ENCODE data around the gene TESK2. TPM values are rescaled to one million over a fixed set of nuclear protein-coding genes. Genes with fewer than 3 reads are reported as not detected.

The TESK2 gene
- total and polyA plus RNA-seq, 2 of the 13 experiments (the other 11 are each of a cell fraction or from before 2014, with no cell fraction given), result 5.5 to 9.6 TPM

DNA sequence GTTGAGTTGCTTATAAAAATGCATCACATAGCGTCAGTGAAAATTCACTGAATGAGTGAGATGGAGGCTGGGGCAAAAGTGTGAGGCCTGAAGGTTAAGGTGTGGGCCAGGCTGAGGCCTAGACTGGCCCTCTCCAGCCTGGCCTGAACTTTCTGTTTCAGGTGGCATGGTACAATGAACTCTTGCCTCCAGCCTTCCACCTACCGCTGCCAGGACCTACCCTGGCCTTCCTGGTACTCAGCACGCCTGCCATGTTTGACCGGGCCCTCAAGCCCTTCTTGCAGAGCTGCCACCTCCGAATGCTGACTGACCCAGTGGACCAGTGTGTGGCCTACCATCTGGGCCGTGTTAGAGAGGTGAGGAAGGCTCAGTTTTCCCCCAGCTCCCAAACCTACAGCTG, 16.2 kb upstream of the TESK2 start:
- H3K4me2 ChIP-seq (ENCODE audit: low read depth, low read length), result no peak overlapping the region
- CTCF ChIA-PET (ENCODE audit: low intra/inter-chr PET ratio, low total read pairs), result no interaction called here
- no peak for DNase-seq (ENCODE audit: low spot score)
- H3K79me2 ChIP-seq (ENCODE audit: insufficient read depth, low read length), result peaks cover 18% of the 10 kb centered on the region
- H3K27ac ChIP-seq (ENCODE audit: extremely low read length, insufficient read depth, low read length), result peak overlapping the region; percentile 56
- H3K27me3 ChIP-seq (ENCODE audit: control insufficient read depth in 1 of 2, insufficient read depth in 2 of 2, low read length in 2 of 2), result no peaks in the 10 kb centered on the region
- TF ChIP-seq LRRFIP1 (CRISPR knock-in tag; conservative IDR thresholded peaks at IDR 0.05) (no peak), KDM5B (CRISPR knock-in tag; IDR thresholded peaks at IDR 0.05; ENCODE audit: borderline replicate concordance) (0 out of 2 replicates have a peak, but pooled peaks have one; percentile 15), PAX8 (CRISPR knock-in tag; IDR thresholded peaks at IDR 0.05; ENCODE audit: borderline replicate concordance) (no peak), PAWR (CRISPR knock-in tag; IDR thresholded peaks at IDR 0.05; ENCODE audit: borderline replicate concordance) (no peak), ZFP37 (CRISPR knock-in tag; IDR thresholded peaks at IDR 0.05; ENCODE audit: borderline replicate concordance) (no peak), AGO2 (optimal IDR thresholded peaks at IDR 0.05; ENCODE audit: low read depth, low read length) (peak; percentile 46), SALL1 (CRISPR knock-in tag; IDR thresholded peaks at IDR 0.05) (no peak)
- TF ChIP-seq, protein P1, sequence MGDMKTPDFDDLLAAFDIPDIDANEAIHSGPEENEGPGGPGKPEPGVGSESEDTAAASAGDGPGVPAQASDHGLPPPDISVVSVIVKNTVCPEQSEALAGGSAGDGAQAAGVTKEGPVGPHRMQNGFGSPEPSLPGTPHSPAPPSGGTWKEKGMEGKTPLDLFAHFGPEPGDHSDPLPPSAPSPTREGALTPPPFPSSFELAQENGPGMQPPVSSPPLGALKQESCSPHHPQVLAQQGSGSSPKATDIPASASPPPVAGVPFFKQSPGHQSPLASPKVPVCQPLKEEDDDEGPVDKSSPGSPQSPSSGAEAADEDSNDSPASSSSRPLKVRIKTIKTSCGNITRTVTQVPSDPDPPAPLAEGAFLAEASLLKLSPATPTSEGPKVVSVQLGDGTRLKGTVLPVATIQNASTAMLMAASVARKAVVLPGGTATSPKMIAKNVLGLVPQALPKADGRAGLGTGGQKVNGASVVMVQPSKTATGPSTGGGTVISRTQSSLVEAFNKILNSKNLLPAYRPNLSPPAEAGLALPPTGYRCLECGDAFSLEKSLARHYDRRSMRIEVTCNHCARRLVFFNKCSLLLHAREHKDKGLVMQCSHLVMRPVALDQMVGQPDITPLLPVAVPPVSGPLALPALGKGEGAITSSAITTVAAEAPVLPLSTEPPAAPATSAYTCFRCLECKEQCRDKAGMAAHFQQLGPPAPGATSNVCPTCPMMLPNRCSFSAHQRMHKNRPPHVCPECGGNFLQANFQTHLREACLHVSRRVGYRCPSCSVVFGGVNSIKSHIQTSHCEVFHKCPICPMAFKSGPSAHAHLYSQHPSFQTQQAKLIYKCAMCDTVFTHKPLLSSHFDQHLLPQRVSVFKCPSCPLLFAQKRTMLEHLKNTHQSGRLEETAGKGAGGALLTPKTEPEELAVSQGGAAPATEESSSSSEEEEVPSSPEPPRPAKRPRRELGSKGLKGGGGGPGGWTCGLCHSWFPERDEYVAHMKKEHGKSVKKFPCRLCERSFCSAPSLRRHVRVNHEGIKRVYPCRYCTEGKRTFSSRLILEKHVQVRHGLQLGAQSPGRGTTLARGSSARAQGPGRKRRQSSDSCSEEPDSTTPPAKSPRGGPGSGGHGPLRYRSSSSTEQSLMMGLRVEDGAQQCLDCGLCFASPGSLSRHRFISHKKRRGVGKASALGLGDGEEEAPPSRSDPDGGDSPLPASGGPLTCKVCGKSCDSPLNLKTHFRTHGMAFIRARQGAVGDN (CRISPR knock-in tag; IDR thresholded peaks at IDR 0.05), result peak; percentile 21
- intact Hi-C loops (cut with micrococcal nuclease; ENCODE audit: unreplicated experiment) (no loop called here), in situ Hi-C loops (cut with HindIII; ENCODE audit: extremely low pct_ligation_motif_present, low pct_unique_long_range_greater_than_20kb) (no loop called here)
- no TSS peak for BruUV-seq (replicated peaks)
- H3K4me1 ChIP-seq (ENCODE audit: insufficient read depth, low read length), result peaks cover 51% of the 10 kb centered on the region
- POLR2A ChIA-PET, result interaction anchor here (1.4 to 8.0 kb wide), 6 partner anchors 8 to 77 kb away, joined by 10 to 110 read pairs (median 14); partner anchors contain the start of genes AKR1A1, CCDC163, MMACHC and NASP
- peak; percentile 12 for ATAC-seq
- FAIRE-seq, result no peak
- no peak overlapping the region for H2AFZ ChIP-seq (ENCODE audit: low read length)
- H3K4me3 ChIP-seq (replicated peaks in 1 of 3; ENCODE audit: insufficient read depth in 1 of 3, low read depth in 2 of 3, low read length in 3 of 3), result no peak overlapping the region
- peaks cover 19 to 33% of the 10 kb centered on the region in 2 experiments for H3K36me3 ChIP-seq (replicated peaks in 1 of 2; ENCODE audit: control insufficient read depth in 1 of 2, insufficient read depth in 2 of 2, low read length in 2 of 2)
- 89% methylated on average over 5 of the region's 6 CpGs for WGBS (ENCODE audit: low lambda C conversion rate)
- peaks cover 12% of the 10 kb centered on the region for H4K20me1 ChIP-seq (ENCODE audit: insufficient read depth, low read length)
- no peaks in the 10 kb centered on the region for H3K9me3 ChIP-seq (ENCODE audit: low read length)
- no peak overlapping the region for H3K9ac ChIP-seq (ENCODE audit: insufficient read depth, low read depth, low read length)
